Skin epidermis (tissue), 12 donors: ENCODE data around the gene KCNB1.
"Not testable (repeated sequence)": the region's sequence is repeated elsewhere in the genome, so short reads cannot be mapped to it uniquely, and the experiment has no call there.

Source experiments
- H3K27ac ChIP-seq, 21 experiments: fragments of 200-600 bp; sonication (generic) in 11 of 21; one replicate each; pipeline ENCODE4 v1.5.0; 2020; ENCODE audit warnings: mild to moderate bottlenecking in 3 of 21, inconsistent platforms in 2 of 21, moderate library complexity in 2 of 21
- H3K4me3 ChIP-seq, 7 experiments: fragments of 200-600 bp; sonication (generic) in 2 of 7; one replicate each; pipeline ENCODE4 v1.5.0; 2020; ENCODE audit warnings: inconsistent platforms in 2 of 7, mild to moderate bottlenecking in 2 of 7, moderate library complexity in 1 of 7

KCNB1 gene

DNA sequence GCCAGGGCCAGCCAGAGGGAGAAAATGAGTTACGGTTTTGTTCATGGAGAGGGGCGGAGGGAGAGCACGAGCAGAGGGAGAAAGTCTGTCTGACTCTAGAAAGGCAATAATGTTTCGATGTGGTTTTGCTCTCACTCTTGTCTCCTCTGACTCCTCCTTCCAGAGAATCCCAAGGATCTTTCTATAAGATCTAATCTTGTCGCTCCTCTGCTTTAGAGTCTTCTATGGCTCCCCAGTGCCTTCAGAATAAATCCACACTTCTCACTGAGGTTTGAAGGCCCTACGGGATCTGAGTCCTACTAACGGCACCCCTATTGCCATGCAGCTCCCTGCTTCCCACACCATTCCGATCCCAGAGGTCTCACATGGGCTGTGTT, 66.8 kb downstream of the KCNB1 start:
- H3K4me3 ChIP-seq = no peak overlapping the region

DNA sequence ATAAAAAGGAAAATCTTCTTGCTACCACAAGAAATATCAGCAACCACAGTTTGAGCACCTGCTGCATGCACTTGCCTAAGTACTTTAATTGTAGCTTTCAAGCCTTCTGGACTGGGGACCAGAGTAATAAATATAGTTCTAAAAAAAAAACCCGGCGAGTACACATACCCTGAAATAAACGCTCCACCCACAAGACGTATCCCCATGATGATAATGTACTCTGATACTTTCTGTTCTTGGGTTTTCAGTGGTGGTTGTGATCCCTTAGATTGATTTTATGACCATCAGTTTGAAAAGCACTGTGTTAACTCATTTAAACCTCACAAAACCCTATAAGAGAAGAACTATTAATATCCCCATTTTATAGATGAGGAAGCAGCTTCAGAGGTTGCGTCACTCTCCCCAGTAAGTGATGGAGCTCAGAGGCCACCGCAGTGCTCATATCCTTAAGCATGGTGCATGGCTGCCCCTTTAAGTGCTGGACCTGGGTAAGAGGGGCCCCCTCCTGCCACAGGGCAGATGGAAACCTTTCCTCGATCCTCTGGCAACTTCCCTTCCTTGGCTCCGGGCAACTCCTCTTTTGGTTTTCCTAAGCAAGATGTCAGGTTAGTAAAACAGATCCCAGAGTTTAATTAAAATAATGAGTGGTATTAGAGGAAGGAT, 67.3 kb downstream of the KCNB1 start:
- H3K4me3 ChIP-seq = no peak overlapping the region
- no peak overlapping the region for H3K27ac ChIP-seq

More for the DNA sequence above, 66.8 kb downstream of the KCNB1 start:
- no peak overlapping the region for H3K27ac ChIP-seq

DNA sequence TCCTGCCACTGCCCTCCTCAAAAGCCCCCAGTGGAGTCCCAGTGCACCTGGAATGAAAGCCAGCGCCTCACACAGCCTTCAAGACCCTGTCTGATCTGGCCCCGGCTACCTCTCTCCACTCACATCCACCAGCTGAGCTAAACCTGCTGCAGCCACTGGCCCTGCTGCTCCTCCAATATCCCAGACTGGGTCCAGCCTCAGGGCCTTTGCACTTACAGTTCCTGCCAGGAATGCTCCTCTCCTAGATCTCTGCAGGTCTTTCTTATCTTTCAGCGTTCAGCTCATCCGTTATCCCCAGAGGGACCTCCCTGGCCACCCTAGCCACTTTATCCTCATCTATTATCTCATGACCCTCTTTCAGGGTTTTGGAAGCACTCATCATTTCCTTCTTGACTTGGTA, 68.8 kb downstream of the KCNB1 start:
- Histone ChIP-seq H3K4me3 (no peak overlapping the region), H3K27ac (no peak overlapping the region)

DNA sequence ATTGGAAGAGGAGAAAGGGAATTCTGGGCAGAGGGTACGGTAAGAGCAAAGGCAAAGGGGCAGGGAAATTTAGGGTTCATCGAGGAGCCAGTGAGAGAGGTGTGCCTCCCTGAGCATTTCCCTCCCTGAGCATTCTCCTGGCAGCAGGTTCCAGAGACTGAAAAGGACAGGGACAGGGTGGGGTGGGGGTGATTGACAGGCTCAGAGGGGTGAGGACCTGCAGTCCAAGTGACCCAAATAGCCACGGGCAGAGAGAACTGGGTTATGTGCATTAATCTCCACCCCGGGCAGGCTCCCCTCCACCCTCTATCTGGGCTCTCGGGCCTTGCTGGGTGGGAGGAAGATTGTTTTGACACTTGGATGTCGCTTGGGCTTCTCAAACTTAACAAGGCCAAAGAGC, 69.5 kb downstream of the KCNB1 start:
- Histone ChIP-seq H3K27ac (no peak overlapping the region), H3K4me3 (no peak overlapping the region)

DNA sequence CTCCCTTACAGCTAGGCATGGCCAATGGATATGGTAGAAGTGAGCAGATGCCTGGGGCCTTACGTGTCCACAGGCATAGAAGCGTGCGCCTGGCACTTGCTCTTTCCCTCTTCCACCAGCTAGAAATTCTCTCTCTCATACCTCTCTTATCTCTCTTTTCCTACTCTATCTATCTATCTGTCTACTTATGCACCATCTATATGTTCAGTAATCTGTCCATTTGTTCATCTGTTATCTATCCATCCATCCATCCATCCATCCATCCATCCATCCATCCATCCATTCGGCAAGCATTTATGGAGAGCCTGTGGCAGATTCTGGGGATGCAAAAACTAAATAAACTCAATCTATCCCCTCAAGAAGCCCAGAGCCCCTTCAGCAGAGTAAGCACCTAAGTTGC, 70.2 kb downstream of the KCNB1 start:
- Histone ChIP-seq H3K27ac (no peak overlapping the region), H3K4me3 (no peak overlapping the region)

DNA sequence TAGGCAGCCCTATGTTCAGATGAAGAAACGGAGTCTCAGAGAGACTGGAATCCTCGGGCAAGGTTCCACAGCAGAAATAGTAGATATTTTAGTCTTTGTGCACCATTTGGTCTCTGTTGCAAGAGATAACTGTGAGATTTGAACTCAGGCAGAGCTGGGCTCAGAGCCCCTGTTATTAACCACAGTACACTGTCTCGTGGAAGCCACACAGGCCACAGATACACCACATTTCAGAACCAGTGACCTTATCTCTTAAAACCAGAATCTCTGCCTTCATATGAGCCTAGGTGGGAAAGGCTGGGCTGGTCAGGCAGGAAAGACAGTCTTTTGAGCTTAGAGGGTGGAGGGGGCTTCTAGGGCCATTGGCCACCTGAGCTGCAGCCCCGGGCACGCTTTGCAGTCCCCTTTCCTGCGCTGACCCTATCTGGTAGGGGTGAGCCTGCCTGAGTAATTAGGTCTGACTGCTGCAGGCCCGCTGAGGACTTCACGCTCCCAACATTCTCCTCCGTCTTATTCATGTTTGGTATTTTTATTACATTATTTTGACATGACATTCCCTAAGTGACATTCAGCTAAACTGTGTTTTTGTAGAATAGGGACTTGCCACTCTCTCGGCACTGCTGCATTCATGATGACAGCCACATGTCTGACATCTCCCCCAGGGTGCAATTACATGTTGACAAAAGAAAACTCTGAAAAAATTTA, 71.1 kb downstream of the KCNB1 start:
- H3K27ac ChIP-seq = no peak overlapping the region

DNA sequence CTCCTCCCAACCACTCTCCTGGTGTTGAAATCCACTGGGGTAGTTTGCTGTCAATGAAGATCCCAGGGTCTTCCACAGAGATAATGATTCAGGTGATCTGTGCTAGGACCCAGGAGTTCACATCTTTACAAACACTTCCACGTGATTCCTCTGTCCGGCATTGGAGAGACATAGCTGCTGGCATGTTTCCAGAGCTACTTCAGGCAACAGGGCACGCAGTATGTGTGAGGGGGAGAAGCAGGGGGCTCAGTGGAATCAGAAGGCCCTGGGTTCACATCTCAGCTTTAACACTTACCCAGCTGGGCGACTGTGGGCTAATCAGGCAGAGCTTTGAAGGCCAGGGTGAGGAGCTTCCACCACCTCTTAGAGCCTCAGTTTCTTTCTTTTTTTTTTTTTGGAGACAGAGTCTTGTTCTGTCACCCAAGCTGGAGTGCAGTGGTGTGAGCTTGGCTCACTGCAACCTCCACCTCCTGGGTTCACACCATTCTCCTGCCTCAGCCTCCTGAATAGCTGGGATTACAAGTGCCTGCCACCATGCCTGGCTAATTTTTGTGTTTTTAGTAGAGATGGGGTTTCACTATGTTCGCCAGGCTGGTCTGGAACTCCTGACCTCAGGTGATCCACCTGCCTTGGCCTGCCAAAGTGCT, 72.4 kb downstream of the KCNB1 start:
- not testable (repeated sequence) for H3K4me3 ChIP-seq
- peak overlapping the region in 1 of 21 experiments; percentile 26 for H3K27ac ChIP-seq

More for the DNA sequence above, 71.1 kb downstream of the KCNB1 start:
- H3K4me3 ChIP-seq = no peak overlapping the region

DNA sequence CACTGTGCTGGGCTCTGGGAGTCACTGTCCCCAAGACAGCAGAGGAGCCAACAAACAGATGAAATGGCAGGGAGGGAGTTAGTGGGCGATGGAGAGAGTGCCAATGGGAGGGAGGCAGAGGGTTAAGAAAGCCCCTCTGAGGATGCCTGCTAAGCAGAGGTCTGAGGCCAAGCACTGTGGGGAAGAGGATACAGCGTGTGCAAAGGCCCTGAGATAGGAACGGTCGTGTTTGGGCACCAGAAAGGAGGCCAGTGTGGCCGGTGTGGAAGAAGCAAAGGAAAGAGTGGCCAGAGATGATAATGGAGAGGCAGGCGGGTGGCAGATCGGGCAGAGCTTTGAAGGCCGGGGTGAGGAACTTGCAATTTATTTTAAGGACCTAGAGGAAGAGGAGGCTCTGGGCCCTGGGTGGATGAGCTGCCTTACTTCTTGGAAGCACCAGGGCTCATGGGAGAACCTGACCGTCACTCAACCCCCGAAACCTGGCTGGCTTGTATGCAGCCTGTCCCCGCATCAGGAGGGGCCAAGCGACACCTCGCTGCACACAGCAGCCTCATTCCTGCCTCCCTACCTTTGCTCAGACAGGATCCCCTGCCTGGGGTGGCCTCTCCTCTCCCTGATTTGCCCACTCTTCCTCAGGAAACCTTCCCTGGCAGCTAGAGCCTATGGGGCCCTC, 73.0 kb downstream of the KCNB1 start:
- no peak overlapping the region for H3K4me3 ChIP-seq
- no peak overlapping the region for H3K27ac ChIP-seq

DNA sequence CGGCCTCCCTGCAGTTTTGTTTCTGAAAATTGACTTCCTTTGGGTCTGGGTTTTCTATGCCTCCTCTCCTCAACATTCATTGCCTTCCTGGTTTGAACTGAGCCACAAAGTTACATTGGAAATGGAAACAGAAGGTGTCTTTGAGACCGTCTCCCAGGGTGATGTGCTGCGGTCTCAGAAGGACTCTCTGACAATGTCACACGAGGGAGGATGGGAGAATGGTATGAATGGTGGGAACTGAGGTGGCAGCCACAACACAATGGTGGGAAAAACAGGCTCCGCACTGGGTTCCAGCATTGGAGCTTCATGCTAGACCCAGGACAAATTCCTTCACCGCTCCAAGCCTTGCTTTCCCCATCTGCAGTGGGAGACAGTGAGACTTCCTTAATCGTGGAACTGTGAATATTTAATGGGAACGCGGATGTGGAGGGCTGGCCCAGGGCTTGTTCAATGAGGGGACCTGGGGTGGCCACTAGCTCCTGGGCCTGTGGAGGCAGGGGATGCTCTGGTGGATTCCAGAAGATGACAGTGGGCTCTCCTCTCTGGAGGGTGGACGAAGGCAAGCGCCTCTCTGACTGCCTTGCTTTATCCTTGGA, 73.9 kb downstream of the KCNB1 start:
- Histone ChIP-seq H3K4me3 (no peak overlapping the region), H3K27ac (no peak overlapping the region)

DNA sequence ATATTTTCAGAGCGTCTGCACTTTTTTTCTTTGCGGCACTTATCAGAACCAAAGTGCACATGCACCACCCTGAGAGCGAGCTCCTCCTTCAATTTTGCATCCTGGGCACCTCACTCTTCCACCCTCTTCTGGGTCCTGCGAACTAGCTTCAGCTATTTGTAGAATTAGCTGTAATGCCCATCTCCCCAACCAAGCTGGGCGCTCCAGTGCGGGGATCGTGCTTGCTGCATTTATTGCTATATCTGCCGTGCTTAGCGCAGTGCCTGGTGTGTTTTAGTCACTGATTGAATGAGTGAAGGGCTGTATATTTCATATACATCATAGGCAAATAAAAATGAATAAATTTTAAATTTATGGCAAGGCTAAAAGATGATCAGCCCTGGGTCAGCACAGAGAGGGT, 75.8 kb downstream of the KCNB1 start:
- Histone ChIP-seq H3K4me3 (no peak overlapping the region), H3K27ac (no peak overlapping the region)

DNA sequence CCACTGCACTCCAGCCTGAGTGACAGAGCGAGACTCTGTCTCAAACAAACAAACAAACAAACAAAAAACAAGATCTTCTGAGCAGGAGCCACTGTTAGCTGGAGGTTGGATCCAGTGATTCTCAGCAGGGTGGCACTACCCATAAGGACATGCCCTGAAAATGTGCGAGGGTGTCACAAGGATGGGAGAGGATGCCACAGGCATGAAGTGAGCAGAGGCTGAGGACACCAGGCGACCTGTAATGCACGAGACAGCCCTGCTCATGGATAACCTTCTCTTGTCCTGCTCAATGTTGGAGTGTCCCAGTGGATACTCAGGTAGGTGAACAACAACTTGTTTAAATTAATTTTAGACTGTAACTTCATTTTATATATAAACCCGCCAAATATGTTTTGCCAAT, 76.8 kb downstream of the KCNB1 start:
- H3K27ac ChIP-seq = no peak overlapping the region
- H3K4me3 ChIP-seq = no peak overlapping the region

DNA sequence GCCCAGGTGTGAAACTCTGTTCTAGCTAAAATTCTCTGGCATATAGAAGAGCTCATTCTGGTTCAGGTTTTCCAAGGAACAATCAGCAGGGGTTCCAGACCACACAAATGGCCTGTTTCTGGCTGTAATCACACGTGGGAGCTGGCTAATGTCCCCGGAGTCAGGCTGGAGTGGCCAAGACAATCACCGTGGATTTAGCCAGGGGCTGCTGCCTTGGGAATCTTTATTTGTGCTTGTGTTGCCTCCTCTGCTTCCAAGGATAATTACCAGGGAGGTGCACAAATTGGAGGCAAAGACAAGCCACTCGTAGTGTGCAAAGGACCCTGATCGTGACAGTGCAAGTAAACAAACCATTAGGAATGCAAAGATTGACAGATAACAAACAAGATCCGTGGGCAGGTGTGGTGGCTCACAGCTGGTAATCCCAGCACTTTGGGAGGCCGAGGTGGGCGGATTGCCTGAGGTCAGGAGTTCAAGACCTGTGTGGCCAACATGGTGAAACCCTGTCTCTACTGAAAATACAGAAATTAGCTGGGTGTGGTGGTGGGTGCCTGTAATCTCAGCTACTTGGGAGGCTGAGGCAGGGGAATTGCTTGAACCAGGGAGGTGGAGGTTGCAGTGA, 77.3 kb downstream of the KCNB1 start:
- no peak overlapping the region for H3K4me3 ChIP-seq
- no peak overlapping the region for H3K27ac ChIP-seq

DNA sequence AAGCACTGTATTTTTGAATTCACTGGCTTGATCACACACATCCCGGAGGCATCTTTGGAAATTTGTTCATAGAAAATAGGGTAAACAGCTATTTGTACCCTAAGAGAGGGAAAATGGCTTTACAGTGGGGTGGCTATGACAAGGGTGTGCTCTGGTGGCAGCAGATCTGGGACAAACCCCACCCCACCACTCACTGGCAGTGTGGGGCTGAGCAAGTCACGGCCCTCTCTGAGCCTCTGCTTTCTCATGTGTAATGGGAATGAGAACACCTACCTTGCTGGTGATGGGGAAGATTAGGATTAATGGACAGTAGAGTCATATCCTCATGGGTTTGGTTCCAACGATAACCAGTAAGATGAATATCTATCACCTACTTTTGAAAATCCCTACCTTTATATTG, 78.0 kb downstream of the KCNB1 start:
- Histone ChIP-seq H3K27ac (no peak overlapping the region), H3K4me3 (no peak overlapping the region)

DNA sequence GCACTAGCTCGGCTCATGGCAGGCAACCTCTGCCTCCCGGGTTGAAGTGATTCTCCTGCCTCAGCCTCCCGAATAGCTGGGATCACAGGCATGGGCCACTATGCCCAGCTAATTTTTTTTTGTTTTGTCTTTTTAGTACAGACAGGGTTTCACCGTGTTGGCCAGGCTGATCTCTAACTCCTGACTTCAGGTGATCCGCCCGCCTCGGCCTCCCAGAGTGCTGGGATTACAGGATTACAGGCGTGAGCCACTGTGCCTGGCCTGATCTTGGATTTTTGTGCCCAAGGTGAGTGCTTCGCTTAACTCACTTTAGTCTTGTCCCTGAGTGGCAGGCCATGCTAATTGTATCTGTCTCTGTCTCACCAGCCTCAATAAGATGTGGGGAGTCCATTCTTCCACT, 78.6 kb downstream of the KCNB1 start:
- no peak overlapping the region for H3K4me3 ChIP-seq
- H3K27ac ChIP-seq = no peak overlapping the region

DNA sequence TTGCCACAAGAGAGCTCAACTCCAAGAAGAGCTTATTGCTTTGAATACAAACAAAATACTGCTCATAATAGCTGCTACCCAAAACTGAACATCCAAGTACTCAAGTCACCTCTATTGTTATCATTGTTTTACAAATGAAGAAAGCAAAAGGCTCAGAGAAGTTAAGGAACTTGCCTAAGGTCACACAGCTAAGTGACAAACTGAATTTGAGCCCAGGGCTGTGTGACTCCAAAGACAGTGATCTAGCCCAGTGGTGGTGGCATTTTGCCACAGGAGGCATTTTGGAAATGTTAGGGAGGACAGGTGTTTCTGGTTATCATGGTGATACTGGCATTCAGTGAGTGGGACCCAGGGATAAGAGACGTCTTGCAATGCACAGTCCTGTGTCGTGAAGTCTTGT, 79.5 kb downstream of the KCNB1 start:
- no peak overlapping the region for H3K27ac ChIP-seq
- H3K4me3 ChIP-seq = no peak overlapping the region

DNA sequence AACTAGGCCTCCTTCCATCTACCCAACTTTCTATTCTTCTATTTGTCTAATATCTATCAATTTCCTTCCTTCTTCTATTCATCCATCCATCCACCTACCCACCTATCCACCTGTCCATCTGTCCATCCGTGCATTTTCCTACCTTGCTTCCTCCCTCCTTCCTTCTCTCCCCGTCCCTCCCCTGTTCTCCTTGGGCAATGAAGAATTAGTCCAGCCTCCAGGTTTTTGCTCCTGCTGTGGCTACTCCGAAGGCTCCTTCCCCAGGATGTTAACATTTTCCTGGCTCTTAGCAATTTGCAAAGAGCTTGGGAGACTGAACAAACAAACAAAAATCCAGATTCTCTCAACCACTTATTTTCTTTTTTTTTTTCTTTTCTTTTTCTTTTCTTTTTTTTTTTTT, 81.6 kb downstream of the KCNB1 start:
- Histone ChIP-seq H3K4me3 (no peak overlapping the region), H3K27ac (peak overlapping the region in 3 of 21 experiments; percentile 44 to 63 (median 53))

DNA sequence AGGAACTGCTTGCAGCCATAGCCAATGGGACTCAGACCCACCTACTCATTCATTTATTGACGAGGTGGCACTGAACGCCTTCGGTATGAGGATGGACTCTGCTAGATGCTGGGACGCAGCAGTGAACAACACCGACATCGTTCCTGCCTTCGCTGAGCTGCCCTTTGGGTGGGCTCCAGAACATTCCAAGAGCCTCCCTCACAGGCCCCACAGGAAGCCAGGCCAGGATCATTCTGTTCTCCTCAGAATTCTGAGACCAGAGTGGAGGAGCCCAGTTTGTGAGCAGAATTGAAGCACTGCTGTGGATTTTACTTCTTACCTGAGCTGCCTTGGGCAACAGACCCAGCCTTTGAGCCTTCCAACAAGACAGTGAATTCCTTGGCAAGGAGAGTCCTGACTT, 82.1 kb downstream of the KCNB1 start:
- Histone ChIP-seq H3K27ac (peak overlapping the region in 3 of 21 experiments; percentile 44 to 63 (median 53)), H3K4me3 (no peak overlapping the region)

DNA sequence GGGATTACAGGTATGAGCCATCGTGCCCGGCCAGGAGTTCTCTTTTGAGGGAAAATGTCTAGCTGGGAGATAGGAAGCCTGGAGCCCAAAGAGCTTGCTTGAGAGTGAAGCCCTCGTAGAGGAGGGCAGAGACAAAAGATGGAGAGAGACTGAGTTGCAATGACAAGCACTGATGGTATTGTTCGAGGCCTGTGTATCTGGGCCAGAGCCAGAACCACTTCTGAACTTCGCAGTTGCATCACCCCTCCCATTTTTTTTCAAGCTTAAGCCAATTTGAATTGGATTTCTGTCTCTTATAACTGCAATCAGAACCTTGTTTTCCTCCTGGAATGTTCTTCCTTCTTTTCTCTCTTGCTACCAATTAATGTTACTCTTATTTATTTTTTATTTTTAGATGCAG, 83.1 kb downstream of the KCNB1 start:
- Histone ChIP-seq H3K4me3 (no peak overlapping the region), H3K27ac (peak overlapping the region in 1 of 21 experiments; percentile 12)

DNA sequence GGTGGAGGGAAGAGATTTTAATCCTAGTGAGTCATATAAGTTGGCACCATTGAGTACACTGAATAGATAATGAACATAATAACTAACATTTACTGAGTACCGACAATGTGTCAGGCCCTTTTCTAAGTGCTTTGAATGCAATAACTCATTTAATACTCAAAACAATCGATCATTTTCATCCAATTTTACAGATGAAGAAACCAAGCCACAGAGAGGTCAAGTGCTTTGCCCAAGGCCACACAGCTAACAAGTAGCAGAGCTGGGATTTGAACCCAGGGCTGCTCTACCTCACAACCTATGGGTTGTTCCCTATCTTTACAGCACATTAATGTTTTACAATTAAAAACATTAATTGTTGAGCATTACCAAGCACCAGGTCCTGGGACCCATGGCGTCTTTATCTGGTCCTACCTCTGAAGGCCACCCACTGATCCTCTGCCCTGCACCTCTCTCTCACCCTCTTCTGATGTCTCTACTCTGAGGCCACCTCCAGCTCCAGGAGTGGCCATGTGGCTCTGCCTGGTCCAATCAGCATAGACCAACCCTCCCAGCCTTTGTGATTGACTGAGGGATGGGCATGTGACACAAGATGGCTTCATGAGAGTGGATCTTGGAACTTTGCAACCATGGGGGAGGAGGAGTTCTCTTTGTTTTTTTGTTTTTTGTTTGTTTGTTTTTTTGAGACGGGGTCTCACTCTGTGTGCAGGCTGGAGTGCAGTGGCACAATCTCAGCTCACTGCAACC, 83.9 kb downstream of the KCNB1 start:
- Histone ChIP-seq H3K4me3 (no peak overlapping the region), H3K27ac (no peak overlapping the region)
